HG02938 (cell line): Measurements from ENCODE around the gene PRMT2.

ENCODE experiments used
- ATAC-seq: cut with Tn5 transposase; IDR thresholded peaks from one replicate; pipeline ENCODE4 v1.9.1; 2021; ENCODE audit warnings: mild to moderate bottlenecking, moderate library complexity; ENCODE audit not compliant: unreplicated experiment

The PRMT2 gene

GRCh38 chr21:46641656-46642055, 6.2 kb downstream of the PRMT2 start:
- ATAC-seq = no peak

DNA sequence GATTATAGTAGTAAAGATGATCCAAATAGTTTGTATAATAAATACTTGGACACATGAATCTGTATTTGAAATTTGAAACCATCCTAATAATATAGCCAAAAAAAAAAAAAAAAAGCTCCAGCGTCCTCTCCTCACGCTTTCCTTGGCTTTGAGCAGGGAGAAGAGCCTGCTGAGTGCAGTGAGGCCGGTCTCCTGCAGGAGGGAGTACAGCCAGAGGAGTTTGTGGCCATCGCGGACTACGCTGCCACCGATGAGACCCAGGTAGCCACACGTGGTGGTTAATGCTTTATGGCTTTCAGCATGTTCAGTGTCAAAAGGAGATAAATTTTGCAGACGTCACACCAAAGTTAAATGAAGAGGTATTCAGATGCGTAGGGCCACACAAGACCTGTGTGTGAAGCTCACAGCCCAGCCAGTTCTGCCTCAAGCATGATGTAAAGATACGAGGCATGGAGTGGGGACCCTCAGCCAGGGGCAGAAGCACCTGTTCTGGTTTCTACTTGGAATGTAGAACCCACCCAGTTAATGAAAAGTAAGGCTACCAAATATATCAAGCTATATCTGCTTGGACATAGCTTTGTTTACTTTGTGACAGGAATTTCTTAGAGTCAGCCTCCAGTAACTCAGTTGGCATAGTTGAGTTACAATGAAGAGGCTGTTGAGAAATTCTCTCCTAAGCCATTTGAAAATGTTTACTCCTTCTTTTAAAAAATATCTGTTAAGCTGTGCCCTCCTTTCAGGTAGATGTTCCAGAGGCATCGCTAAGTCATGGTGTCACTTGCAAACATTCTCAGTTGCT, 8.1 kb downstream of the PRMT2 start:
- ATAC-seq = no peak

DNA sequence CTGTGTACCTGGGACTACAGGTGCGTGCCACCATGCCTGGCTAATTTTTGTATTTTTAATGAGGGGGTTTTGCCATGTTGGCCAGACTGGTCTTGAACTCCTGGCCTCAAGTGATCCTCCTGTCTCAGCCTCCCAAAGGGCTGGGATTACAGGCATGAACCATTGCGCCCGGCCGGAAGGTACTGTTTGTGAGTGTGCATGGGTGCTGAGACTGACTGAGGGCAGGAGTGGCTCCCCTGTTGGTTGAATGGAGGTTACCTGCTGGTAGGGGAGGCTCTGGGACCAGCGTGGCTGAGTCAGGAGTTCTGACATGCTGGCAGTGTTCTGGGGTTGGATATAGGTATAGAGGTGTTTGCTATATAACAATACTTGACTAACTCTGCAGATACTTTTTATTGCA, 10.4 kb downstream of the PRMT2 start:
- no peak for ATAC-seq

DNA sequence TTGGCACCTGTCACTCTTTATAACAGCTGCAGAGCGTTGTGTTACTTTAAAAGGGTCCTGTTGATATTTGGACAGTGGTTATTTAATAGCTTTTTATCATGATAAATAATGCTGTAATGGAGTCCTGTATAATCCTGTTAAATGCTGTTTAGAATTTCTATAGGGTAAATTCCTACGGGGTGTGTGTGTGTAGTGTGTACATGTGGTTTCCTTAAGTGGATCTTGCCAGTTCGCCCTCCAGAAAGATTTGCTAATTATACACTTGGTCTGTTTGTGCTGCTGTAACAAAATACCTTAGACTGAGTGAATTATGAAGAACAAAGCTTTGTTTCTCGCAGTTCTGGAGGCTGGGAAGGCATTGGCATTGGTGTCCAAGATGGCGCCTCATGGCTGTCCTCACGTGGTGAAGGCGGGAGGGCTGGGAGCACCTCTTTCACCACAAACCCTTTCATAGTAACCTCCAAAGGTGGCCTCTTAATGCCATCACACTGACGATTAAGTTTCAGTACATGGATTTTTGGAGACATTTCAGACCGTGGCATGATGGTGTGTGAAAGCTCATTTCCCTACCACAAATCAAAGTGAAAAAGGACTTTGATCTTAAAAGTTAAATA, 11.2 kb downstream of the PRMT2 start:
- ATAC-seq = no peak

DNA sequence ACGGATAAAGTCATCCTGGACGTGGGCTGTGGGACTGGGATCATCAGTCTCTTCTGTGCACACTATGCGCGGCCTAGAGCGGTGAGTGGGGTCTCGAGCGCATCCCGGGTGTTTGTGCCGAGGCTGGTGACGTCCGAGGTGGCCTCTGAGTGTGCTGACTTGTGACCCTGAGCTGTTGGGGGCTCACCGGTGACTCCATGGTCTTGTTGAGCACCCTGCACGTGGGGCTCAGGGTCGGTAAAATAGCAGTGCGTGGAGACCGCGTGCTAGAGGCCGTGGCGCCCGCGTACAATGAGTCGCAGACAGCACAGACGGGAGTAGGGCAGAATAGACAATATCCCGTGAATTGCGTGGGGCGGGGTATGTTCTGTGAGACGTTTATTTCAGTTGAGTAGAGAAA, 13.1 kb downstream of the PRMT2 start:
- no peak for ATAC-seq

DNA sequence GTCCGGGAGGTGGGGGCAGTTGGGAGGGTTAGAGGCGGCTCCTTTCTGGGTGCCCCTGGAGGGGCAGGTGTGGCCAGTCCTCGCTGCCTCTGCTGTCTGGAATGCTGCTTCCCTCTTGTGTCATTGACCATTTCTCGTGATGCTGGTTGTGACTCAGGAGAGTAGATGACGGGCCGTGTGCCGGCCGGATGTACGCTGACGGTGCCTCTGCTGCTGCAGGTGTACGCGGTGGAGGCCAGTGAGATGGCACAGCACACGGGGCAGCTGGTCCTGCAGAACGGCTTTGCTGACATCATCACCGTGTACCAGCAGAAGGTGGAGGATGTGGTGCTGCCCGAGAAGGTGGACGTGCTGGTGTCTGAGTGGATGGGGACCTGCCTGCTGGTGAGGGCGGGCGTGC, 13.9 kb downstream of the PRMT2 start:
- no peak for ATAC-seq

DNA sequence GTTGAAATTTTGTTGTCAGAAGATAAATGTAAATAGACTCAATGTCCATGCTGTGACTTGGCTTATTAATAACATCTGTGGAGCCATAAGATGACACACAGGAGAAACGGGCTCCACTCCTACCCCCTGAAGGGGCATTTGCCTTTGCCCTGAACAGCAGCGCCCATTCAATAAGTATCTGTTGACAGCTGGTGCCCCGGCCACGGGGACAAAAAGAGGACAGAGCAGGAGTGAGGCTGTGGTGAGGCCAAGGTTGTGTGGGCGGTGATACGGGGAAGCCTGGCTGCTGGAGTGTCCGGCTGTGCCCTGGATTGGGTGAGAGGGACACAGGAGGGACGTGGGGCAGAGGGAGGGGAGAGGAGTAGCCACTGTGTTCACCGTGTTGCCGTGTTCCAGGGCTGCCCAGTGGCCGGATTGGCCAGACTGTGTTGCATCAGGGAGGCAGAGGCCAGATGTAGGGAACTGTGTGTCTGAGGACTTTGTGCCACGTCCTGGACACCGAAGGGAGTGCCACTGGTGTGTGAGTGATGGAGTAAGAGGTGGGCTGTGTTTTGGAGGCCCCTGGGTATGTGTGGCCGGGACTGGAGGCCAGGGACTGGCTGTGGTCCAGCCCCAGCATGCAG, 15.1 kb downstream of the PRMT2 start:
- ATAC-seq = no peak

DNA sequence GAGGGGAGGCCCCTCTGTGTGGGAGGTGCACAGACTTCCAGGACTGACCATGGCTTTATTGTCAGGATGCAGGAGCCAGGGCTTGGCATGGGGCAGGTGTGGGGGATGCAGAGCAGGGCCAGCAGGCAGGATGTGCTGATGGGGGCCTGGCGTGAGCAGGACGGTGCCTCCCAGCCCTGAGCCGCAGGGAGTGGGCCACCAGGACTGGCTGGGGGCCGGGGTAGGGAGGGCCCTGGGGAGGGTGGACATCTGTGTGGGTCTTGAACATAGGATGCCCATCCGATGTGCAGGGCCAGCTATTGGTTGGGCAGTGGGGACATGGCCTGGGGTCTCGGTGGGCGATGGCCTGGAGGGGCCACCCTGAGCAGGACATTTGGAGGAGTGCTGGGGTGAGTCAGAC, 15.6 kb downstream of the PRMT2 start:
- ATAC-seq = no peak

- ATAC-seq = no peak
Observed at GRCh38 chr21:46655230-46655629, 19.8 kb downstream of the PRMT2 start.

DNA sequence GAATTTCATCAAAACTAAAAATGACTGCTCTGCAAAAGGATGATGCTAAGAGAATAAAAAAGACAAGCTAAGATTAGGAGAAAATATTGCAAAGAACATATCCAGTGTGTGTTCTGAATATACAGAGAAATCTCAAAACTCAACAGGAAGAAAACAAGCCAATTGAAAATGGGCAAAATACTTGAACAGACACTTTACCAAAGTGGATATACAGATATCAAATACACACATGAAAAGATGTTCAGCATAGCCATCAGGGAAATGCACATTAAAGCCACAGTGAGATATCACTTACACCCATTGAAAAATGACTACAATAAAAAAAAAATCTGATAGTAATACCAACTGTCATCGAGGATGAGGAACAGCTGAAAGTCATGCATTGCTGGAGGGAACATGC, 21.3 kb downstream of the PRMT2 start:
- no peak for ATAC-seq

DNA sequence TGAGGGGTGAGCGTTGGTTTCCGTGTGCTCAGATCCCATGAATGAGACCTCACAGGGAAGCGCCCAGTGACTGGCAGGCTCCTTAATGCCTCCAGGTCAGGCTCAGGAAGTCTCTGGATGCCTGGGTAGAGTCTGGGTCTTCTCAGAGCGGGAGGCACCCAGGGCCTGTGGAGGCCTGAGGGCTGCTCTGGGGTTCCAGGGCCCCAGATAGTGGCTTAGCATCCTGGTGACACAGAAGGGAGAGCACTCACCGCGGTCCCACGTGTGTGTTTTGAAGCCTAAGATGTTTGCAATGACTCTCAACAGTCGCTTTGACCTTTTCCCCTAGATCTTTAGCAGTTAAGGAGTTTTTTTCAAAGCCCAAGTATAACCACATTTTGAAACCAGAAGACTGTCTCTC, 25.0 kb downstream of the PRMT2 start:
- no peak for ATAC-seq

- no peak for ATAC-seq
Observed at GRCh38 chr21:46661211-46661625, 25.7 kb downstream of the PRMT2 start.

DNA sequence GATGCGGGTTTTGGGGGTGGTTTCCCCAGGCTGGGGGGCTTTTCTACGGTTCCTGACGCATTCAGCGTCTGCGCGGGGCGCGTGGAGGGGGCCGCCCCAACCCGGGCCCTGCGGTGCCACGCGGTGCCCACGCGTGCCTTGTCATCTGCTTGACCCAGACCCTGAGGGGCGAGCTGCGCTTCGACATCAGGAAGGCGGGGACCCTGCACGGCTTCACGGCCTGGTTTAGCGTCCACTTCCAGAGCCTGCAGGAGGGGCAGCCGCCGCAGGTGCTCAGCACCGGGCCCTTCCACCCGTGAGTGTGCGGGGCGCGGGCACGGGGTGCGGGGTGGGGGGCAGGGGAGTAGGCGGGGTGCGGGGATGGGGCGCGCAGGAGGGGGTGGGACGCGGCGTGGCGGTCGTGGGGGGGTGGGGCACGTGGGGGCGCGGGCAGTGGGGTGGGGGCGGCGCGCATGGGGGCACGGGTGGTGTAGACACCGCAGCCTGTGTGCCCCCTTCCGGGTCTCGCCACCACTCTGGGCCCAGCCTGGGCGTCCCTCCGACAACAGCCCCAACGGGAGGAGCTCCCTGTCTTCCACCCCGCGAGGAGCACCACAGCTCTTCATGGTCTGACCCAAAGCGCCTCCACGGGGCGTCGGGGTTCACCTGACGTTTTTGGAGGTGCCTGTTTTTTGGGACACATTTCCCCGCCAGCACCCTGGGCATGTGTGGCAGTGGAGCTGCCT, 26.3 kb downstream of the PRMT2 start:
- ATAC-seq = no peak

DNA sequence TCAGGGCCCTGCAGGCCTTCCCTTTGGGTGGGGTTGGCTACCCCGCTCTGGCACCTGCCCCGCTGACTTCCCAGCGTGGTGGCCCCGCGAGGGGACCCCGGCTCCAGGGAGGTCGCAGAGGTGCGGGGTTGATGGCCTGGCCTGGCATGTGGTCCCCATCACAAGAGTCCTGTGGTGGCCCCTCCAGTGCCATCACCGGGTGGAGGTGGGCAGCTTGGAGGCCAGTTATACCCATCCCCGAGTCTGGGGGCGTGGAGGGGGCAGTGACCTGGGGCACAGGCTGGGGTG, 26.8 kb downstream of the PRMT2 start:
- no peak for ATAC-seq

DNA sequence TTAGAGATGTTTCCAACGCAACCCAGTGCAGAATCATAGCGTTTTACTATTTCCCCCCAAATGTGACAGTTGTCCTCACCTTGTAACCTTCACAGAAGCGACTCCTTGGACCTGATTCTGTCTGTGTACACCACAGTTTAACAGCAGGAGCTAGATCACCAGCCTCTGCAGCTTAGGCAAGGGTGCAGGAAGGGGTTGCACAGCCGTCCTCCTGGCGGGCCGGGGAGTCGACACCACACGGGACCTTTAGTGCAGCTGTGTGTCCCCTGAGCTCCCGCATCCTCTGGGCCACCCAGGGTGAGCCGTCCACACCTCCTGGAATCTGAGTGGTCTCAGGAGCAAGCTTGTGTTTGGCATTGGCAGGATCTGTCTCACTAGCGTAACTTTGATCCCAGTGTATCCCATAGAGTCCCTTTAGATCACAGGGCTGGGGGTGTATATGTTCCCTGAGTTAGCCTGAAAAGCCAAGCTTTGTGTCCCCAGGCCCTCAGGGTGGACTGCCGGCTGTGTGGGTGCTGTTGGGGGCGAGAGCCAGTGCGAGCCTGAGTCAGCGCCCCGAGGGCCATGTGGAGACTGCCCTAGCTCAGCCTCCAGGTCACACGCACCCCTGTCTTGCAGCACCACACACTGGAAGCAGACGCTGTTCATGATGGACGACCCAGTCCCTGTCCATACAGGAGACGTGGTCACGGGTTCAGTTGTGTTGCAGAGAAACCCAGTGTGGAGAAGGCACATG, 27.5 kb downstream of the PRMT2 start:
- ATAC-seq = no peak

- ATAC-seq = no peak
Observed at GRCh38 chr21:46663754-46664153, 28.3 kb downstream of the PRMT2 start.

DNA sequence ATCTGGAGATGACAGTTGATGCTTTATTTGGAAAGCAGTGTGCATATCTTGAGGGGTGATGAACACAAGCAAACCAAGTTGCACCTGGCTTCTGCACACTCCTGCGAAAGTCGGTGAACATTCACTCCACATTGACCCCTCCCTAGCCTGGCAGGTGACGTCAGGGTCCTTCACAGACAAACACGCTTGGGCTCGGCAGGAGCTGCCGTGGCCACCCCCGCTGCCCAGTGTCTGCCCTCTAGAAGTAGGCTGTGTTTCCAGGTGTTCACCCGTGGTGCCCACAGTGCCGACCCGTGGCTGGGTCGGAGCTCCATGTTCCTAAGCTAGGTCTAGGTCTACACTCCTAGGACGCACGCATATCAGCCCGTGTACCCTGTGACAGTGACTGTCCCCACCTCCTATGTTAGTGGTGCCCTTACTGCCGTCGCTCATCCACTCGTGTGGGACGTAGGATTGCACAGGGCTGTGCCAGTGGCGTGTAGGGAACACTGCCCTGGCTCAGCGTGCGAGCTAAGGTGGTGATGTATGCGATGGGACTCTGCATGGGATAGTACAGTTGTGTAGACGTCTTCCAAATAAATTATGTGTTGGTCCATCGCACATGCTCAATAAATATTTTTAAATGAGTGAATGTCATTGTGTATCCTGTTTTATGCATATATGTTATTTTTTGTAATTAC, 29.0 kb downstream of the PRMT2 start:
- ATAC-seq = no peak

DNA sequence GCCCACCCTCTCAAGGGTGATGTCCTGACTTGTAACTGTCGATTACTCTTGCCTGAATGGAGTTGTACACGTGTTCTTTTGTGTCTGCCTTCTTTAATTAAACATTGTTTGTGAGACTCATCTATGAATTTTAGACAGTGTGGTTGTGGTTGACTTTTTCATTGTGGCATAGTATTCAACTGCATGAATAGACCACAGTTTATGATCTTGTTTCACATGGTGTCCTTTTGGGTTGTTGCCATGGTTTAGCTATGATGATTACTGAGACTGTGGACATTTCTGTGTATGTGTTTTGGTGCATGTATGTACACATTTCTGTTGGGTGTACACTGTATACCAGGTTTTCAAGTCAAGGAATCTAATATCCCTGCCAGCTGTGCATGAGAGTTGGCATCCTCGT, 30.1 kb downstream of the PRMT2 start:
- ATAC-seq = no peak

DNA sequence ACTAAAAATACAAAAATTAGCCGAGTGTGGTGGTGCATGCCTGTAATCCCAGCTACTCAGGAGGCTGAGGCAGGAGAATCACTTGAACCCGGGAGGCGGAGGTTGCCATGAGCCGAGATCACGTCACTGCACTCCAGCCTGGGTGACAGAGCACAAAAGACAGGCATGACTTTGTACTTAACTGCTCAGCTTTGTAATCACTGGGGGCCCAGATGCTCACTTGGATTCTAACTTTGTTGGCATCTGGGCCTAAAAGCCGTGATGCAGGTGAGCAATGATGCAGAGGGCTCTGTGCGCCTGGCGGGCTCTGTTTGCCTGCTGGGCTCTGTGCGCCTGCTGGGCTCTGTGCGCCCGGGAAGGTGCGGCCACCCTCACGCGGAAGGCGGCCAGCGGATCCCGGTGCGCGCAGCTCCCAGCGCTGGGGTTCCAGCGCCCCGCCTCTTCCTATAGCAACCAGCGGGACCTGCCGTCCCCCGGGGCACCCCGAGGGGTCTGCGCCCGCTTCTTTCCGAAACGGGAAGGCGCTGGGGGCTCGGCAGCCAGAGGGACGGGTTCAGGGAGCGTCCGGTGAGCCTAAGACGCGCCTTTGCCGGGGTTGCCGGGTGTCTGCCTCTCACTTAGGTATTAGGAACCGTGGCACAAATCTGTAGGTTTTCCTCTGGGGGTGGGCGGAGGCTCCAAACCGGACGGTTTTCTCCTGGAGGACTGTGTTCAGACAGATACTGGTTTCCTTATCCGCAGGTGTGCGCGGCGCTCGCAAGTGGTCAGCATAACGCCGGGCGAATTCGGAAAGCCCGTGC, 31.7 kb downstream of the PRMT2 start:
- no peak for ATAC-seq
